22Rv1 (cell line): ENCODE data around the gene FAM135A.

Experiments
- H3K27ac ChIP-seq: fragments of 450-650 bp; 2 replicates; pipeline ENCODE4 v1.5.1; 2017
- CTCF ChIP-seq: fragments of 450-650 bp; IDR thresholded peaks from 2 replicates; pipeline ENCODE4 v1.5.1; 2017; ENCODE audit warnings: mild to moderate bottlenecking
- ZFX ChIP-seq: fragments of 450-650 bp; IDR thresholded peaks from 2 replicates; pipeline ENCODE4 v1.6.1; 2017; ENCODE audit warnings: antibody characterized with exemption, borderline replicate concordance

FAM135A gene

GRCh38 chr6:70375882-70376281 lies 37.4 kb upstream of the FAM135A start:
- TF ChIP-seq CTCF, result peak; percentile 73
- no peak for TF ChIP-seq ZFX
- no peak overlapping the region for H3K27ac ChIP-seq

- no peak overlapping the region for H3K27ac ChIP-seq
- TF ChIP-seq CTCF, result no peak
- no peak for TF ChIP-seq ZFX
Measured at GRCh38 chr6:70376628-70377027, 36.7 kb upstream of the FAM135A start.

DNA sequence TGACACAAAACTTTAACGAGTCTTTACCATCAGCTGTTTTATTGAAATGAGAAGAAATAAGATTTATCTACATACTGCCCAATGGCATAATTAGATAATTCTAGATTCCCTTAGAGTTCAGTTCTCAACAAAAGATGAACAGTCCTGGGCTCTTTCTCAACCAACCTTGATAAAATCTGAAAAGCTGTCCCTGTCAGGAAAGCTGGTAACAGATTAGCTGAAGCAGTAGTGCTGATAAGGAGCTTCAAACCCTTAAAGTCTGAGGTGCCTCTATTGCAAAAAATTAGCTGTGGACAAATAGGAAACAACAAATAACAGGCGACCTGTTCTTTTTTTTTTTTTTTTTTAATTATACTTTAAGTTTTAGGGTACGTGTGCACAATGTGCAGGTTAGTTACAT lies 35.9 kb upstream of the FAM135A start:
- no peak for TF ChIP-seq ZFX
- TF ChIP-seq CTCF, result no peak

GRCh38 chr6:70379473-70380013 lies 33.8 kb upstream of the FAM135A start:
- no peak overlapping the region for H3K27ac ChIP-seq
- TF ChIP-seq ZFX (no peak), CTCF (no peak)

More for the DNA sequence above, 35.9 kb upstream of the FAM135A start:
- no peak overlapping the region for H3K27ac ChIP-seq

GRCh38 chr6:70380252-70380651 lies 33.1 kb upstream of the FAM135A start:
- TF ChIP-seq CTCF (no peak), ZFX (no peak)
- H3K27ac ChIP-seq, result no peak overlapping the region

DNA sequence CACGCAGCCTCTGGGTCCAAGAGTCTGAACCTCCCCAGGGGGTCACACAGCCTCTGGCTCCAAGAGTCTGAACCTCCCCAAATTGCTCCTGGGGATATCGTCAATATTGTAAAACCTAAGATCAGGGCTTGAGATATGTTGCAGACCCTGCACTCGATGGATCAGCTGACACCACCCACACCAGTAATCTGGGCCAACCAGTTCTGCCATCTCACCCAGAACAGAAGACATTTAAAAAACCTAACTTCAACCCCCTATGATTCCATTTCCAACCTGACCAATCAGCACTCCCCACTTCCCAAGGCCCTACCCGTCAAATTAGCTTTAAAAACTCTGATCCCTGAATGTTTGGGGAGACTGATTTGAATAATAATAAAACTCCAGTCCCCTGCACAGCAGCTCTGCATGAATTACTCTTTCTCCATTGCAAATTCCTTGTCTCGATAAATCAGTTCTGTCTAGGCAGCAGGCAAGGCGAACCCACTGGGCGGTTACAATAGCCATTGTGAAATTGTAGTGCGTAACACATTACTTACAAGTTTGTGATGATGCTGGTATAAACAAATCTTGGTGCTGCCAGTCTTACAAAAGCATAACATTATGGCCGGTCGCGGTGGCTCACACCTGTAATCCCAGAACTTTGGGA lies 32.4 kb upstream of the FAM135A start:
- no peak overlapping the region for H3K27ac ChIP-seq
- TF ChIP-seq ZFX (no peak), CTCF (no peak)

GRCh38 chr6:70381417-70381782 lies 31.9 kb upstream of the FAM135A start:
- TF ChIP-seq CTCF, result no peak
- TF ChIP-seq ZFX, result no peak
- no peak overlapping the region for H3K27ac ChIP-seq
